Fibroblast of skin of back (primary cell): Measurements from ENCODE around the gene EPB41L2.
"Not testable (repeated sequence)": the region's sequence is repeated elsewhere in the genome, so short reads cannot be mapped to it uniquely, and the experiment has no call there.

Source experiments
- DNase-seq: peaks from one replicate; pipeline ENCODE4 v3.0.0-alpha.2; 2013

The EPB41L2 gene

GRCh38 chr6:130833569-130833968 is 229.5 kb downstream of the EPB41L2 start:
- no peak for DNase-seq

- DNase-seq = no peak
Measured at GRCh38 chr6:130831607-130832006, 231.4 kb downstream of the EPB41L2 start.

- no peak for DNase-seq
Measured at GRCh38 chr6:130829333-130829910, 233.6 kb downstream of the EPB41L2 start.

- no peak for DNase-seq
Measured at GRCh38 chr6:130827247-130828149, 235.5 kb downstream of the EPB41L2 start, which contains the start of gene SMLR1. Gene SMLR1 (plus strand): TSS chr6:130827406. CDS start chr6:130827414, 8 bp downstream.

DNA sequence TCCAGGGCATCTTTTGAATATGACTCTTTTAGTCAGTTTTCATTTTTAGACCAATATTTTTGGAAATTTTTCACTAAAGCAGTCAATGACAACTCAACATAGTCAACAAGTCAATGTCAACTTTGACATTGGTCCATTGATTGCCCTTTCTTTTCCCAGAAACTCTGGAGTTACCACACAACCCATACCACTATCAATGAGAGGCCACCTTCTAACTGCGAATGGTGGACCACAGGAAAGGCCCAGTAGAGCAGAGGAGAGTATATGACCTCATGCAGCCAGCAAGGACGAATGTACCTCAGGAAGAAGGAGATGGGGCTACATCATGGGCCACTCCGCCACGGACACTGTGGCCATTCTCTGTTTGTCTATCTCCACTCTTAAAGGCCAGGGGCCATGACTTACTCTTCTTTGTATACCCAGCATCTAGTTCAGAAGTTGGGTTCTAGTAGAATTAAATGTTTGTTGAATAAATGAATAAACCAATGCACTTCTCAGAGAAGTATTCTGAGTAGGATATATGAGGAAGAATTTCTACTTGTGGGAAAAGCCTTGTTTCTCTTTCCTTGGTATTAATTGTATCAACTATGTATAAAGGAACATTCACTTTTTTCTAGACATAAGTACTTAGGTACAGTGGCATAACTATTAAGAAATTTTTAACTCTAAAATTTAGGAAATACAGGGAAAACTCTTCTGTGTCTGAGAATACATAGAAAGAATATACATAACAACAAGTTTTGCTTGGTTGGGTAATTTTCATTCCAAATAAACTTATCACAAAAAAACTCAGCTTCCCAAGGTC is 236.4 kb downstream of the EPB41L2 start:
- DNase-seq = no peak

DNA sequence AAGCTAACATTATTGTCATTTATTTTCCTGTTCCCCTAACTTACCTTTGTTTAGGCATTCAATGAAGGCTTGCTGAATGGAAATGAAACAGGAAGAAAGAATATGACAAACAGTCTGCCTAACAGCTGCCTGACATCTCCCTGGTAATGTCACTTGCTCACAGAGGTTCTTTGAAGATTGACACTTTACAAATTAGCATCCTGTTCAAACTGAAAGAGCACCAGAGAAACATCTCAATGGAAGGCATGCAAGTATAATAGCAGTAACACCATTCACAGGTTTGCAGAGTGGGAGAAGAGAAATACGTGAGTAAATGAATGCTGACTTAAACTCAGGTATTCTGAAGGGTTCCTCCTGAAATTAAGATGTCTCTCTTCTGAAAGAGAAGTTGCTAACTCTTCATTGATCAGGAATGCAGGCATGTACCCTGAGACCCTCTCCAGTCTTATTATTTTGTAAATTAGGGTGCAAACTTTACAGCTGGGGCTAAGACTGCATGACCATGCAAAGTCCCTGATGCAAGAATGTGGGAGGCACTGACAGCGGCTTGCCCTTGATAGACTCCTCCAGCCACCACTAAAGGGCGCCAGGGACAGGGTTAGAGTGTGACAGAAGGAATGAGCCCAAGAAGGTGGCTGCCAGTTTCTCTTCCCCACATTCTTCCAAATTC is 237.1 kb downstream of the EPB41L2 start:
- DNase-seq = no peak

GRCh38 chr6:130824978-130825694 is 237.9 kb downstream of the EPB41L2 start:
- DNase-seq = no peak

DNA sequence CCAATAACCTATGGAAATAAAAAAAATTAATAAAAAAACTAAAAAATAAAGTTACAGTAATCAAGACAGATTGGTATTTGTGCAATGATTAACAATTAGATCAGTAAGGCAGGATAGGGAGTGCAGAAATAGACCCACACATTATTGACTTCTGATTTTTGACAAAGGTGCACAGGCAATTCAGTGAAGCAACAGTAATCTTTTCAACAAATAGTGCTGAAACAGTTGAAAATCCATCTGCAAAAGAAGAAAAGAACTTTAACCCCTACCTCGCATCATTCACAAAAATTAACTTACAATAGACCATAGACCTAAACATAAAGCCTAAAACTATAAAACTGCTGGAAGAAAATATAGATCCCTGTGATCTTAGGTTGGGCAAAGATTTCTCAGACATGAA is 240.3 kb downstream of the EPB41L2 start:
- DNase-seq = no peak

DNA sequence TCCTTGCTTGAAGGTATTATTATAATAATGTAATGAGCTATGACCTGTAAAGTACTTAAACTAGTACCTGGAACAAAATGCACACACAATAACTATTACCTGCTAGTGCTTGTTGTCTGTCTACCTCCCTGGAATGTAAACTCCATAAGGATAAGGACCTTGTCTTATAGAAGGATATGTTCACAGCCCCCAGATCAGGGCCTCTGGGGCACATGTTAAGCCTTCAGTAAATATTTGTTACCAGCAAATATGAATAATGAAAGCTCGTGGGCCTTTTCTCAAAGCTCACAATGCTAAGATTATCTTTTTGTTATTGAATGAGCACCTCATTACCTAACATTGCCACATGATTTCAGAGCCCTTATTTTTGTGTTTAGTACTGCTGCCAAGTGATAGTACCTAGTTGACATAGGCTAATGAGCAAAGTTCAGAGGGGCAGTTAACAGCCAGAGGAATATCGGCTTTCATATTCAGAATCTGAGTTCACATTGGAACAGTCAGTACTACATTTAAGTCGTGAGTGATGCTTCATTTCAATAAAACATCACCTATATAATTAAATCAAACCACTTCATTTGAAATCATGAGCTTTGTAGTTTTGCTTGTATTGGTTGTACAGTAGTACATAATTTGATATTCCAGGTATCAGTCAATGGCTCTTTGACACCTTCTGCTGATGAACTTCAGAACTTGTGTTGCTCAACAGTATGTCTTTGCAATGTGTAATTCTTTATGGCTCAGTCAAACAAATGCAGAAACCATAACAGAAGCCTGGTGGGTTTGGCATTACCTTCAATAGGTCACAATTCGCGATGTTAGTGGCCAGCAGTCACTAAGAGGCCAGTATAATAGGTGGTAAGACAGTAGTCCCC is 247.6 kb downstream of the EPB41L2 start:
- DNase-seq = no peak

DNA sequence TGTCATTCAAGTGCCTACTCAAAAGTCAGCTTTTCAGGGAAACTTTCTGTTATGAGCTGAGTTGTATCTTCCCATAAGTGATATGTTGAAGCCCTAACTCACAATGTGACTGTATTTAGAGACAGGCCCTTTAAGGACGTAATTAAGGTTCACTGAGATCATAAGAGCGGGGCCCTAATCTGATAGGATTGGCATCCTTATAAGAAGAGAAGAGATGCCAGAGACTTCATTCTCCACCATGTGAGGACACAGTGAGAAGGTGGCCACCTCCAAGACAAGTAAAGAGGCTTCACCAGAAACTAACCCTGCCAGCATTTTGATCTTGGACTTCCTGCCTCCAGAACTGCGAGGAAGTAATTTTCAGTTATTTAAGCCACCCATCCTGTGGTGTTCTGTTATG is 248.5 kb downstream of the EPB41L2 start:
- DNase-seq = no peak

- DNase-seq = no peak
Measured at GRCh38 chr6:130811932-130812331, 251.1 kb downstream of the EPB41L2 start.

DNA sequence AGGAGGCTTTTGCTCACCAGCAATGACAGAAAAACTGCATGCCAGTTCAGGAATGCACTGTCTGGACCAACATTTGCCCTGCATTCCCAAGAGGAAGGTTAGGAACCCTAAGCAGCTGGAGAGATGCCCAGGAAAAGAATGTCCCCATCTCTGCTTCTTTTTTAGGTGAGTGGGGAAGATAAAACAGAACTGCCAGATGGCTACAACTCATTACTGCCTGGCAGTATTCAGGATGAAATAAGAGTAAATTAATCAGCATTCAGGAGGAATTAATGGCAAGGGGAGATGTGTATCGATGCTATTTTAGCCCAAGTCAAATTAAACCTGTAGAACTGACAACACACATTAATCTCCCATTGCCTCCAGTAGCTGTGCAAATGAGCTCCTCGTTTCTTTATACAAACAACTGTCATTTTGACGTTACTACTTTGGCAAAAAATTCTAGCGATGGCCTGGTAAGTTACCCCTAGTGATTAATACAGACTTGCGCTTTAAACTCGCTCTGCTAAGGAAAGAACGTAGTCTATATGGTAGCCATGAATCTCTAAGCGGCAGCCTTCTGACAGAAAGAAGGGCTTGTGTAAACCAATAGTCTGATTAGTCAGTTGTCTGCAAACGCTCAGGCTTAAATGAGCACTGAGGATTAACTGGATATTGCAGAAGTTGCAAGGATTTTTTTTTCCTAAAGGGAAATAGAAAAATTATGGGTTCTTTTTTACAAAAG is 252.6 kb downstream of the EPB41L2 start:
- peak; percentile 51 for DNase-seq

- DNase-seq = not testable (repeated sequence)
Measured at GRCh38 chr6:130801368-130801767, 261.7 kb downstream of the EPB41L2 start.

- DNase-seq = peak; percentile 61
Measured at GRCh38 chr6:130797061-130797460, 266.0 kb downstream of the EPB41L2 start.

- DNase-seq = peak; percentile 96
Measured at GRCh38 chr6:130796313-130796905, 266.6 kb downstream of the EPB41L2 start.

DNA sequence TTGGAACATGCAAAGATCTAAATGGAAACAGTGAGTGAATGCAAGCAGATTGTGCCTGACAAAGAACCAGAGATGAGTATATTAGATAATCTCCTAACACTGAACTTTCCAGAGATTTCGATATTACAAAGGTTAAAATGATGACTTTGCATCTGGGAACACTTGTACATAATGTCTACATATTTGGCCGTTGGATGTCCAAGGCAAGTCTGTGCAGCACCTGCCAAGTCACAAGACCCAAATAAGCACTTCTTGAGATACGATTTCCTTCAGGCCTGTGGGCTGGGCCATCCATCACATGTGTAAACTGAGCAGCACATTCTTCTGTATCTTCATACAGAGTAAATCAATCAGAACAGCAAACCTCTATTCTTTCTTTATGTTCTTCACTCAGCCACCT is 268.3 kb downstream of the EPB41L2 start:
- DNase-seq = no peak

DNA sequence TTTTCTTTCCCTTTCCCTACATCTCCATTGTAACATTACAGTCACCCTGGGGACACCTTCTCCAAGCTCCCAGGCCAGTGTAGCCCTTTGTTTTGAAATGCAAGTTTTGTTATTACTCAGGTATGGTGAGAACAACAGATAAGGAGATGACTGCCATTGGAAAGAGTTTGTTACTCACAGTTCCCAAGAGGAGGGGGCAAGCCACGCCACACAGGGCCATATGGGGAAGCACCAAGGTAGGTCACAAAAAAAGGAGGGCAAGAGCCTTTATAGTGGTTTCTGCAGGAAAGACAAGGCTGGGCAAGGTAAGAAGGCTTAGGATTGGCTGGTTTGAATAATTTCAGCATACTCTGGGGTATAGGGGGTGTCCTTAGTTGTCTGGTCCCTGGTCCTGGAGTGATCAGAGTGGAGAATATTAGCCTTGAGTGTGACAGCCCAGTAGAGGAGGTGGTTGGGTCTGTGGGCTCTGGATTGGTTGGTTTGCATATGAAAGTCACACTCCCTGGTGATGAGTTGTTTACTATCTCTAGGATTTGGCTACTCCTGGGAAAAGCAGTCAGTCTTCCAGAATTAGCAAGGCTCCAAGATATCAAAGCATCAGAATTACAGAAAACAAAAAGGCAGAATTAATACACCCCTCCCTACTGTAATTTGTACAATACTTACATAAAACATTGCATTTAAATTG is 268.9 kb downstream of the EPB41L2 start:
- no peak for DNase-seq
